PFSK-1 (cell line): ENCODE measurements around the gene CD1D.

Experiments used
- FOXP2 ChIP-seq: optimal IDR thresholded peaks from 2 replicates; pipeline ENCODE3; 2011; ENCODE audit warnings: borderline replicate concordance, control low read depth, inconsistent platforms; ENCODE audit not compliant: insufficient read depth; ENCODE audit errors: extremely low read length, extremely low read depth
- POLR2AphosphoS5 ChIP-seq: IDR thresholded peaks from 2 replicates; pipeline ENCODE4 v1.6.1; 2012; ENCODE audit warnings: low read depth, mild to moderate bottlenecking, control low read depth, low read length, moderate library complexity
- TAF1 ChIP-seq: IDR thresholded peaks from 2 replicates; pipeline ENCODE4 v1.6.1; 2012; ENCODE audit warnings: low read length, control low read depth, borderline replicate concordance; ENCODE audit not compliant: insufficient read depth
- TF ChIP-seq, protein P1 (sequence below), 2 experiments: IDR thresholded peaks; 2 replicates each; pipeline versions ENCODE4 v1.6.1 to v1.8.0; 2011 to 2012; ENCODE audit warnings: low read depth in 2 of 2, low read length in 2 of 2, control low read depth in 1 of 2, inconsistent platforms in 1 of 2, mild to moderate bottlenecking in 1 of 2, moderate library complexity in 1 of 2; ENCODE audit not compliant: insufficient read depth in 1 of 2

GRCh38 chr1:158208586-158209116 is 28.0 kb downstream of the CD1D start:
- TF ChIP-seq, protein P1, sequence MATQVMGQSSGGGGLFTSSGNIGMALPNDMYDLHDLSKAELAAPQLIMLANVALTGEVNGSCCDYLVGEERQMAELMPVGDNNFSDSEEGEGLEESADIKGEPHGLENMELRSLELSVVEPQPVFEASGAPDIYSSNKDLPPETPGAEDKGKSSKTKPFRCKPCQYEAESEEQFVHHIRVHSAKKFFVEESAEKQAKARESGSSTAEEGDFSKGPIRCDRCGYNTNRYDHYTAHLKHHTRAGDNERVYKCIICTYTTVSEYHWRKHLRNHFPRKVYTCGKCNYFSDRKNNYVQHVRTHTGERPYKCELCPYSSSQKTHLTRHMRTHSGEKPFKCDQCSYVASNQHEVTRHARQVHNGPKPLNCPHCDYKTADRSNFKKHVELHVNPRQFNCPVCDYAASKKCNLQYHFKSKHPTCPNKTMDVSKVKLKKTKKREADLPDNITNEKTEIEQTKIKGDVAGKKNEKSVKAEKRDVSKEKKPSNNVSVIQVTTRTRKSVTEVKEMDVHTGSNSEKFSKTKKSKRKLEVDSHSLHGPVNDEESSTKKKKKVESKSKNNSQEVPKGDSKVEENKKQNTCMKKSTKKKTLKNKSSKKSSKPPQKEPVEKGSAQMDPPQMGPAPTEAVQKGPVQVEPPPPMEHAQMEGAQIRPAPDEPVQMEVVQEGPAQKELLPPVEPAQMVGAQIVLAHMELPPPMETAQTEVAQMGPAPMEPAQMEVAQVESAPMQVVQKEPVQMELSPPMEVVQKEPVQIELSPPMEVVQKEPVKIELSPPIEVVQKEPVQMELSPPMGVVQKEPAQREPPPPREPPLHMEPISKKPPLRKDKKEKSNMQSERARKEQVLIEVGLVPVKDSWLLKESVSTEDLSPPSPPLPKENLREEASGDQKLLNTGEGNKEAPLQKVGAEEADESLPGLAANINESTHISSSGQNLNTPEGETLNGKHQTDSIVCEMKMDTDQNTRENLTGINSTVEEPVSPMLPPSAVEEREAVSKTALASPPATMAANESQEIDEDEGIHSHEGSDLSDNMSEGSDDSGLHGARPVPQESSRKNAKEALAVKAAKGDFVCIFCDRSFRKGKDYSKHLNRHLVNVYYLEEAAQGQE (IDR thresholded peaks at IDR 0.05; ENCODE audit: insufficient read depth in 1 of 2, low read depth in 2 of 2, low read length in 2 of 2), result no peak
- TF ChIP-seq TAF1 (no peak), POLR2AphosphoS5 (no peak), FOXP2 (no peak)
